Sigmoid colon (tissue), 7 donors: Measurements from ENCODE around the gene IFIT2. TPM values are rescaled to one million over a fixed set of nuclear protein-coding genes. Genes with fewer than 3 reads are reported as not detected.

Experiments
- DNase-seq: peaks from one replicate; pipeline ENCODE4 v3.0.0-alpha.2; 2019
- H3K27ac ChIP-seq, 4 donors: fragments of 200-600 bp; sonication (generic); one replicate each; pipeline ENCODE4 v1.5.1; 2016 to 2019; ENCODE audit warnings: mild to moderate bottlenecking in 1 of 4
- H3K27me3 ChIP-seq, 3 donors: fragments of 200-600 bp; sonication (generic); one replicate each; pipeline ENCODE4 v1.5.1; 2019; ENCODE audit warnings: mild to moderate bottlenecking in 1 of 3
- H3K36me3 ChIP-seq, 4 donors: fragments of 200-600 bp; sonication (generic); one replicate each; pipeline ENCODE4 v1.5.1; 2016 to 2019
- H3K4me1 ChIP-seq, 4 donors: fragments of 200-600 bp; sonication (generic); one replicate each; pipeline ENCODE4 v1.5.1; 2017 to 2019
- H3K4me3 ChIP-seq, 4 donors: fragments of 200-600 bp; sonication (generic); one replicate each; pipeline ENCODE4 v1.5.1; 2017 to 2019; ENCODE audit warnings: mild to moderate bottlenecking in 2 of 4, moderate library complexity in 1 of 4
- H3K9me3 ChIP-seq, 4 donors: fragments of 200-600 bp in 3 of 4; sonication (generic) in 3 of 4; one replicate each; pipeline versions ENCODE4 v1.5.1 to v1.6.1; 2013 to 2019
- EP300 ChIP-seq, 4 donors: sonication (generic); formaldehyde crosslinking; IDR thresholded peaks; one replicate each; pipeline ENCODE4 v1.6.1; 2017; ENCODE audit warnings: antibody characterized with exemption in 4 of 4
- POLR2A ChIP-seq, 2 donors: fragments of 450-650 bp; IDR thresholded peaks; one replicate each; pipeline ENCODE4 v1.6.1; 2016; ENCODE audit warnings: antibody characterized with exemption in 2 of 2, mild to moderate bottlenecking in 2 of 2, moderate library complexity in 2 of 2
- POLR2AphosphoS5 ChIP-seq, 4 donors: sonication (generic); formaldehyde crosslinking; IDR thresholded peaks; one replicate each; pipeline ENCODE4 v1.6.1; 2017; ENCODE audit warnings: antibody characterized with exemption in 4 of 4
- WGBS, 2 donors: extraction: QIAGEN DNeasy Blood & Tissue Kit; methylation state at CpG; one replicate each; pipeline ENCODE4 v1.1.7; 2013; 5-methylcytosine and 5-hydroxymethylcytosine counted together
- intact Hi-C: fragments of 100-400 bp; cut with DNase I; formaldehyde crosslinking; loops from one replicate; pipeline ENCODE4 v1.15.1; 2023
- polyA plus RNA-seq, 3 donors: library from polyadenylated mRNA; stranded (reverse); fragments of 200-250 nt; gene quantifications; one replicate each; pipeline ENCODE4 v1.2.3, GENCODE V29; 2013
- total RNA-seq, 4 donors: library from RNA; depleted of rRNA; stranded (reverse); fragments of >200 nt; gene quantifications; one replicate each; pipeline ENCODE4 v1.1.0, GENCODE V29; 2016
- TF ChIP-seq, protein P1 (sequence below), 4 experiments: fragments of 450-650 bp in 3 of 4; fragments of 200-600 bp in 1 of 4; IDR thresholded peaks; one replicate each; pipeline ENCODE4 v1.5.1; 2016 to 2019; ENCODE audit warnings: antibody characterized with exemption in 4 of 4, mild to moderate bottlenecking in 3 of 4, moderate library complexity in 2 of 4
- donor health status: healthy with polysubstance abuse.
- donor health status: Bipolar disorder and iron deficiency.
- donor health status: healthy.

The IFIT2 gene
- total and polyA plus RNA-seq, 7 donors: 2.0 to 13.9 (median 3.9) TPM

DNA sequence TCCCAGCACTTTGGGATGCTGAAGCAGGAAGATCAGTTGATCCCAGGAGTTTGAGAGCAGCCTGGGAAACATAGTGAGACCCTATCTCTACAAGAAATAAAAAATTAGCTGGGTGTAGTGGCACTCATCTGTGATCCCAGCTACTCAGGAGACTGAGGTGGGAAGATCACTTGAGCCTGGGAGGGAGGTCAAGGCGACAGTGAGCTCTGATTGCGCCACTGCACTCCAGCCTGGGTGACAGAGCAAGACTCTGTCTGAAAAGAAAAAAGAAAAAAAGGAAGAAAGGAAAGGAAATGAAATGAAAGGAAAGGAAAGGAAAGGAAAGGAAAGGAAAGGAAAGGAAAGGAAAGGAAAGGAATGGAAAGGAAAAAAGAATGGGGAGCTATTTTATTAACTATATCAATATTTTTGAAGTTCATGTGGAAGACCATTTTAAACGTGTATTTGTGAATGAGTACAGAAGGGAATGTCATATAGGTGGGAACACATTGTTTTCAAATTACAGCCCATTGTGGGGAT, 7.1 kb upstream of the IFIT2 start:
- TF ChIP-seq POLR2A (IDR thresholded peaks at IDR 0.05): no peak
- no peak for TF ChIP-seq POLR2AphosphoS5 (IDR thresholded peaks at IDR 0.05)
- no peak for TF ChIP-seq EP300 (IDR thresholded peaks at IDR 0.05)
- TF ChIP-seq, protein P1, sequence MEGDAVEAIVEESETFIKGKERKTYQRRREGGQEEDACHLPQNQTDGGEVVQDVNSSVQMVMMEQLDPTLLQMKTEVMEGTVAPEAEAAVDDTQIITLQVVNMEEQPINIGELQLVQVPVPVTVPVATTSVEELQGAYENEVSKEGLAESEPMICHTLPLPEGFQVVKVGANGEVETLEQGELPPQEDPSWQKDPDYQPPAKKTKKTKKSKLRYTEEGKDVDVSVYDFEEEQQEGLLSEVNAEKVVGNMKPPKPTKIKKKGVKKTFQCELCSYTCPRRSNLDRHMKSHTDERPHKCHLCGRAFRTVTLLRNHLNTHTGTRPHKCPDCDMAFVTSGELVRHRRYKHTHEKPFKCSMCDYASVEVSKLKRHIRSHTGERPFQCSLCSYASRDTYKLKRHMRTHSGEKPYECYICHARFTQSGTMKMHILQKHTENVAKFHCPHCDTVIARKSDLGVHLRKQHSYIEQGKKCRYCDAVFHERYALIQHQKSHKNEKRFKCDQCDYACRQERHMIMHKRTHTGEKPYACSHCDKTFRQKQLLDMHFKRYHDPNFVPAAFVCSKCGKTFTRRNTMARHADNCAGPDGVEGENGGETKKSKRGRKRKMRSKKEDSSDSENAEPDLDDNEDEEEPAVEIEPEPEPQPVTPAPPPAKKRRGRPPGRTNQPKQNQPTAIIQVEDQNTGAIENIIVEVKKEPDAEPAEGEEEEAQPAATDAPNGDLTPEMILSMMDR (IDR thresholded peaks at IDR 0.05): no peak
- intact Hi-C loops: no loop called here
- no peak overlapping the region for H3K4me3 ChIP-seq
- no peaks in the 10 kb centered on the region for H3K9me3 ChIP-seq
- peak overlapping the region in 3 of 4 donors; percentile 73 to 85 (median 78) for H3K27ac ChIP-seq
- H3K27me3 ChIP-seq: no peaks in the 10 kb centered on the region
- DNase-seq: no peak
- WGBS, 2 donors: 88 to 89% methylated on average over 3 of the region's 3 CpGs
- H3K4me1 ChIP-seq: peaks cover 0 to 21% (median 20%) of the 10 kb centered on the region in 4 donors
- no peaks in the 10 kb centered on the region for H3K36me3 ChIP-seq

DNA sequence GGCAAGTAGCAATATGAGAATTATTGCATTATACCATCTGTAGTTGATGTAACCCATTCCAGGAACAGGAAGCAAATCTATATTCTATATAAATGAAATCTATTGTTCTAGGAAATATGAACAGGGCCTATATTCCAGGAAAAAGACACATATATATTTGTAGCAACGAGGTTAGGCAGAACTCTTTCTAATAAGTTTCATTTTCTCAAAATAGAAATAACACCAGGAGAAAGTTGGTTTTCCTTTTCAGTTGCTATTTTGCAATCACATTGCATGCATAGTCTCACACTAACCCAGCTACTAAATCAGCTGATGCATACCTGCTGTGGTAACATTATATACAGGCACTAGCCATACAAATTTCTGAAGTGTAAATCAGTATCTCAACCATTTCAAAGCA, 6.2 kb upstream of the IFIT2 start:
- no peak overlapping the region for H3K4me3 ChIP-seq

DNA sequence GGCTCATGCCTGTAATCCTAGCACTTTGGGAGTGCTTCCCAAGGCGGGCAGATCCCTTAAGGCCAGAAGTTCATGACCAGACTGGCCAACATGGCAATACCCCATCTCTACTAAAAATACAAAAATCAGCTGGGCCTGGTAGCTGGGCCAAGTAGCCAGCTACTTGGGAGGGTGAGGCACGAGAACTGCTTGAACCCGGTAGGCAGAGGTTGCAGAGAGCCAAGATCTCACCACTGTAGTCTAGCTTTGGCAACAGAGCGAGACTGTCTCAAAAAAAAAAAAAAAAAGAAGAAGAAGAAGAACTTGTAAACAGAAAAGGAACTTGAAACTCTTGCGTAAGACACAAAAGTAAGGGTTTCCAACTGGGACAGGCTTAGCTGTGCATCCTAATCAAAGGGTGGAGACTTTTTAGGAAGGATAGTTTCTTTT, 5.6 kb upstream of the IFIT2 start:
- TF ChIP-seq, protein P1 (IDR thresholded peaks at IDR 0.05): no peak
- TF ChIP-seq EP300 (IDR thresholded peaks at IDR 0.05) (no peak), POLR2AphosphoS5 (IDR thresholded peaks at IDR 0.05) (peak in 2 of 4 donors; percentile 32 to 39), POLR2A (IDR thresholded peaks at IDR 0.05) (no peak)
- 65 to 83% methylated on average over 5 of the region's 5 CpGs for WGBS, 2 donors
- intact Hi-C loops: no loop called here
- Histone ChIP-seq H3K27me3 (no peaks in the 10 kb centered on the region), H3K36me3 (no peaks in the 10 kb centered on the region), H3K9me3 (no peaks in the 10 kb centered on the region), H3K27ac (peak overlapping the region; percentile 53 to 85 (median 76)), H3K4me1 (peaks cover 0 to 28% (median 25%) of the 10 kb centered on the region in 4 donors), H3K4me3 (no peak overlapping the region)
- no peak for DNase-seq

More for the DNA sequence above, 6.2 kb upstream of the IFIT2 start:
- no peaks in the 10 kb centered on the region for H3K27me3 ChIP-seq
- DNase-seq: no peak
- 18 to 43% methylated on average over 1 of the region's 1 CpG for WGBS, 2 donors
- H3K4me1 ChIP-seq: peaks cover 0 to 21% (median 20%) of the 10 kb centered on the region in 4 donors
- H3K36me3 ChIP-seq: no peaks in the 10 kb centered on the region
- TF ChIP-seq POLR2AphosphoS5 (IDR thresholded peaks at IDR 0.05): peak in 3 of 4 donors; percentile 25 to 61 (median 60)
- TF ChIP-seq EP300 (IDR thresholded peaks at IDR 0.05): peak in 1 of 4 donors; percentile 45
- TF ChIP-seq, protein P1 (IDR thresholded peaks at IDR 0.05): no peak
- no peak for TF ChIP-seq POLR2A (IDR thresholded peaks at IDR 0.05)
- H3K27ac ChIP-seq: peak overlapping the region; percentile 53 to 85 (median 76)
- intact Hi-C loops: no loop called here
- H3K9me3 ChIP-seq: no peaks in the 10 kb centered on the region

DNA sequence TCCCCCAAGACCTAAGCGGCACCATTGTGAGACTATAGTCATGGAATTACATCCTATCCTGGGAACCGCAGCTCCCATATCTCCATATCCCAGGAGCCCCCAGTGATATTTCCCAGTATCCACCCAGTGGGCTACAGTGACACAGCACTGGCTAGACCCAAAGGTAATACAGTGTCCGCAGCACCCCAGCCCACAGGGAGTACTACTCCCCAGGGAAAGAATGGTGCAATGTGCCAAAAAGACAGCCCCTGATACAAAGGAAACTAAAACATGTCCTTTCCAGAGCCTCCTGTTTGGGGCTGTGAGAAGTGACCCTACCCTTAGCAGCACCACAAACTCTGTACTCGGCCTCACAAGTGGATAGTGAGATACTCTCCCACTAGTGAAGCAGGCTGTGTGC, 4.5 kb upstream of the IFIT2 start:
- H3K4me1 ChIP-seq: peaks cover 0 to 32% (median 31%) of the 10 kb centered on the region in 4 donors
- H3K4me3 ChIP-seq: no peak overlapping the region
- intact Hi-C loops: no loop called here
- no peaks in the 10 kb centered on the region for H3K27me3 ChIP-seq
- no peaks in the 10 kb centered on the region for H3K9me3 ChIP-seq
- WGBS, 2 donors: 96 to 98% methylated on average over 4 of the region's 4 CpGs
- no peak for DNase-seq
- H3K36me3 ChIP-seq: no peaks in the 10 kb centered on the region
- H3K27ac ChIP-seq: no peak overlapping the region
- no peak for TF ChIP-seq POLR2AphosphoS5 (IDR thresholded peaks at IDR 0.05)
- TF ChIP-seq, protein P1 (IDR thresholded peaks at IDR 0.05): no peak
- no peak for TF ChIP-seq EP300 (IDR thresholded peaks at IDR 0.05)
- TF ChIP-seq POLR2A (IDR thresholded peaks at IDR 0.05): no peak

DNA sequence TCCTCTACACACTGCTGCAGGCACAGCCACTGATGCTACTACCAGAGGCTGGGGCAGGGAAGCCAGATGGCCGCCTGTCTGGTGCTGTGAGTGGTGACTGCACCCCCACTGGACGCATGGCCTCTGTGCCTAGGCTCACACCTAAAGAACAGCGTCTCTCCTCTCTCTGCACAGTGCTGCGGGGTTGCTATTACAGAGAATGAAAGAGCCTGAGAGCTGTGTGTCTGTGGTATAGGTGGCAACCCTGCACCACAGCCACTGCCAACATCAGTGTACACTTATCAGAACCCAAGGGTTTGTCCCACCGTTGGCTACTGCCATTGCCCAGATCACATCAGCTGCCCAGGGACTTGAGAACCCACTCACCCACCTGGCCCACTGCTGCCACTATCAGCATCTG, 4.1 kb upstream of the IFIT2 start:
- no peak overlapping the region for H3K4me3 ChIP-seq
- no peaks in the 10 kb centered on the region for H3K9me3 ChIP-seq
- no peaks in the 10 kb centered on the region for H3K27me3 ChIP-seq
- no peaks in the 10 kb centered on the region for H3K36me3 ChIP-seq
- intact Hi-C loops: no loop called here
- no peak for DNase-seq
- no peak overlapping the region for H3K27ac ChIP-seq
- TF ChIP-seq EP300 (IDR thresholded peaks at IDR 0.05): no peak
- no peak for TF ChIP-seq POLR2AphosphoS5 (IDR thresholded peaks at IDR 0.05)
- TF ChIP-seq, protein P1 (IDR thresholded peaks at IDR 0.05): no peak
- TF ChIP-seq POLR2A (IDR thresholded peaks at IDR 0.05): no peak
- WGBS, 2 donors: 97 to 99% methylated on average over 5 of the region's 5 CpGs
- H3K4me1 ChIP-seq: peaks cover 0 to 36% (median 36%) of the 10 kb centered on the region in 4 donors
